ENCODE measurements around the gene SUOX.
"Not testable (repeated sequence)": the region's sequence is repeated elsewhere in the genome, so short reads cannot be mapped to it uniquely, and the experiment has no call there.

Gene SUOX

GRCh38 chr12:55972911-55973598, 24.0 kb upstream of the SUOX start:
- H3K4me3 ChIP-seq (ENCODE audit: control insufficient read depth, low read depth, low read length), result peak overlapping the region; percentile 79
- no peak for DNase-seq (ENCODE audit: low read depth)
- TF ChIP-seq CTCF (IDR thresholded peaks at IDR 0.05; ENCODE audit: control insufficient read depth, insufficient read depth, low read depth, low read length, missing control alignments), result no peak

- H3K4me3 ChIP-seq (ENCODE audit: control insufficient read depth, low read depth, low read length), result peak within 1 kb of the TSS; percentile 84
- TF ChIP-seq CTCF (IDR thresholded peaks at IDR 0.05; ENCODE audit: control insufficient read depth, insufficient read depth, low read depth, low read length, missing control alignments), result no peak
- peak; percentile 100 for DNase-seq (ENCODE audit: low read depth)
These were observed 23.3 kb upstream of the SUOX start, which contains the start of gene RAB5B for GRCh38 chr12:55973599-55974307. Gene RAB5B (plus strand): TSS chr12:55974078. CDS start chr12:55986961, 12,883 bp downstream.

GRCh38 chr12:55974308-55974730, 22.8 kb upstream of the SUOX start:
- TF ChIP-seq CTCF (IDR thresholded peaks at IDR 0.05; ENCODE audit: control insufficient read depth, insufficient read depth, low read depth, low read length, missing control alignments), result no peak
- peak overlapping the region; percentile 84 for H3K4me3 ChIP-seq (ENCODE audit: control insufficient read depth, low read depth, low read length)
- DNase-seq (ENCODE audit: low read depth), result no peak

- TF ChIP-seq CTCF (IDR thresholded peaks at IDR 0.05; ENCODE audit: control insufficient read depth, insufficient read depth, low read depth, low read length, missing control alignments), result no peak
- H3K4me3 ChIP-seq (ENCODE audit: control insufficient read depth, low read depth, low read length), result no peak overlapping the region
- DNase-seq (ENCODE audit: low read depth), result no peak
These were observed 18.7 kb upstream of the SUOX start for GRCh38 chr12:55978393-55978792.

GRCh38 chr12:55979069-55979468, 18.0 kb upstream of the SUOX start:
- TF ChIP-seq CTCF (IDR thresholded peaks at IDR 0.05; ENCODE audit: control insufficient read depth, insufficient read depth, low read depth, low read length, missing control alignments), result no peak
- H3K4me3 ChIP-seq (ENCODE audit: control insufficient read depth, low read depth, low read length), result no peak overlapping the region
- DNase-seq (ENCODE audit: low read depth), result no peak

- not testable (repeated sequence) for DNase-seq (ENCODE audit: low read depth); H3K4me3 ChIP-seq (ENCODE audit: control insufficient read depth, low read depth, low read length)
These were observed 15.2 kb upstream of the SUOX start for GRCh38 chr12:55981882-55982281.

- no peak for TF ChIP-seq CTCF (IDR thresholded peaks at IDR 0.05; ENCODE audit: control insufficient read depth, insufficient read depth, low read depth, low read length, missing control alignments)
- DNase-seq (ENCODE audit: low read depth), result no peak
- H3K4me3 ChIP-seq (ENCODE audit: control insufficient read depth, low read depth, low read length), result no peak overlapping the region
These were observed 14.6 kb upstream of the SUOX start for GRCh38 chr12:55982319-55982936.
